ENCODE measurements around the gene PJA1.

DNA sequence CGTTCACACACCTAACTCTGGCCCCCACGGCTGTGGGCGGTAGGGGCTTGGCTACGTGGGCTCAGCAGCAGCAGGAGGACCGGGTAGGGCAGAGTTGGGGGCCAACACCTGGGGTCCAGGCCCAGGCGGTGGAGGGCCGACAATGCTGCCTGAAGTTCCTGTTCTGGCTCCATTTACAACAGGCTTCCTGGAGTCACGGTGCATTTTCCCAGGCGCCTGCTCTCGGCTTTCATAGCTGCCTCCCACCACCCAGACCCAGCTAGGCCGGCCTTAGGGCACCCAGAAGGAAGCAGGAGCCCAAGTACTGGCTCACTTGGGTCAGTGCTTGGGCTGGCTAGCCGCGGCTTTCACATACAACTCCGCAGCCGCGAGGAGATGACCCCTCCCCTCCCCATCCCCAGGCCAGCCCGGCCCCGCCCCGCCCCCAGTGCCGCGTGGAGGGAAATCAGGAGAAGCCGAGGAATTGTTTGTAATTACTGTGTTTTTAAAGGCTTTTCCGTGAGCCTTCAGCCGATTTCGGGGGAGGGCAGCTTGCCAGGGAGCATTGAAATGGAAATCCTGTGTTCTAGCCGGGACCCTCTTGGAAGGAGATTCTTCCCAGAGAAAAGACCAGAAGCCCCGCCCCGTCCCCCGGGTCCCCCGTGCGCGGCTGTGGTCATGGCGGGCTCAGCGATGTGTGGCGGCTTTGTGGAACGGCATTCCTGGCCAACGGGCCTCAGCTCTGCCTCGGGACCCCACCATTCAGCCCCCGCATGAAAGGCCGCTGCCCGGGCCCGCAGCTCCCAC lies 28.5 kb downstream of the PJA1 start:
- TF ChIP-seq, protein P1, sequence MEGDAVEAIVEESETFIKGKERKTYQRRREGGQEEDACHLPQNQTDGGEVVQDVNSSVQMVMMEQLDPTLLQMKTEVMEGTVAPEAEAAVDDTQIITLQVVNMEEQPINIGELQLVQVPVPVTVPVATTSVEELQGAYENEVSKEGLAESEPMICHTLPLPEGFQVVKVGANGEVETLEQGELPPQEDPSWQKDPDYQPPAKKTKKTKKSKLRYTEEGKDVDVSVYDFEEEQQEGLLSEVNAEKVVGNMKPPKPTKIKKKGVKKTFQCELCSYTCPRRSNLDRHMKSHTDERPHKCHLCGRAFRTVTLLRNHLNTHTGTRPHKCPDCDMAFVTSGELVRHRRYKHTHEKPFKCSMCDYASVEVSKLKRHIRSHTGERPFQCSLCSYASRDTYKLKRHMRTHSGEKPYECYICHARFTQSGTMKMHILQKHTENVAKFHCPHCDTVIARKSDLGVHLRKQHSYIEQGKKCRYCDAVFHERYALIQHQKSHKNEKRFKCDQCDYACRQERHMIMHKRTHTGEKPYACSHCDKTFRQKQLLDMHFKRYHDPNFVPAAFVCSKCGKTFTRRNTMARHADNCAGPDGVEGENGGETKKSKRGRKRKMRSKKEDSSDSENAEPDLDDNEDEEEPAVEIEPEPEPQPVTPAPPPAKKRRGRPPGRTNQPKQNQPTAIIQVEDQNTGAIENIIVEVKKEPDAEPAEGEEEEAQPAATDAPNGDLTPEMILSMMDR (IDR thresholded peaks at IDR 0.05), result no peak
- TF ChIP-seq POLR2AphosphoS5 (IDR thresholded peaks at IDR 0.05) (no peak), POLR2A (IDR thresholded peaks at IDR 0.05) (no peak)

Measured in prostate gland (tissue), 2 donors.